ENCODE measurements around the gene BLID.

Gene BLID

DNA sequence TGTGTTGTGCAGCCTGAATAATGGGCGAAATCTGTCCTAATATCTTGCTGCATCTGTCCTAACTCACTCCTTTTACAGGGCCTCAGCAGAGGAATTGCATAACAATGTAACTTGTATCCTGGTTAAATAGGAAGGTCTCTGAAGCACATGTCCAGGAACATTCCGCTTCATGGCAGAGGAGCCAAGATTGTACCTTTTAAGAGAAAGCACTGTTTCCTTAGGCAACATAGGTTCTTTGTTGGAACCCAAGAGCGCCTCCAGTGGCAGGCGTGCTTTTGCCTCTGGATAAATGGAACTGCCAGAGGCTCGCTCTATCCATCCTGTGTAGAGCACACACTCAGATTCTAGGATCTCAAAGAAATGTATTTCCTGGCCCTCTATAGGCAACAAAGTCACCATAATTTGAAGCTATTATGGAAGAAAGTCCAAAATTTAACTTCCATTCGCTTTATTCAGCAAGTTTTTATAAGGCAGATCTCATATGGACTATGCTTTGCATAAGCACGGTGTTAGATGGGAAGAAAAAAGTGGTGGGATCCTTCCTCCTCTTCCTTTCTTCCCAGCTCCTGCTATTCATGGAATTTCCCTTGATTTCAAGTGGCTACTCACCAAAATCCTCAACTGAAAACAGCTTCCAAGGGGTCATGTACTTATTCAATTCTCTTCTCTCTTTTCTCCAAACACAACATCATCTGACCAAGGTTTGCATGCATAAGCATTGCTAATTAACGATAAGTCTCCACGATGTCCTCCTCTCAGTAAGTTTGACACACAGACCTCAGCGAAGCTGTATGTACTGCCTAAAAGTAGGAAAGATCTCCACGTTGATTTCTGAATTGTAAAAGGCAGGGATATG, at the start of gene BLID:
Gene BLID (minus strand): TSS at position 692 of the 856 bp plus-strand sequence. CDS start 293 bp downstream, at position 399.
- TF ChIP-seq, protein P1, sequence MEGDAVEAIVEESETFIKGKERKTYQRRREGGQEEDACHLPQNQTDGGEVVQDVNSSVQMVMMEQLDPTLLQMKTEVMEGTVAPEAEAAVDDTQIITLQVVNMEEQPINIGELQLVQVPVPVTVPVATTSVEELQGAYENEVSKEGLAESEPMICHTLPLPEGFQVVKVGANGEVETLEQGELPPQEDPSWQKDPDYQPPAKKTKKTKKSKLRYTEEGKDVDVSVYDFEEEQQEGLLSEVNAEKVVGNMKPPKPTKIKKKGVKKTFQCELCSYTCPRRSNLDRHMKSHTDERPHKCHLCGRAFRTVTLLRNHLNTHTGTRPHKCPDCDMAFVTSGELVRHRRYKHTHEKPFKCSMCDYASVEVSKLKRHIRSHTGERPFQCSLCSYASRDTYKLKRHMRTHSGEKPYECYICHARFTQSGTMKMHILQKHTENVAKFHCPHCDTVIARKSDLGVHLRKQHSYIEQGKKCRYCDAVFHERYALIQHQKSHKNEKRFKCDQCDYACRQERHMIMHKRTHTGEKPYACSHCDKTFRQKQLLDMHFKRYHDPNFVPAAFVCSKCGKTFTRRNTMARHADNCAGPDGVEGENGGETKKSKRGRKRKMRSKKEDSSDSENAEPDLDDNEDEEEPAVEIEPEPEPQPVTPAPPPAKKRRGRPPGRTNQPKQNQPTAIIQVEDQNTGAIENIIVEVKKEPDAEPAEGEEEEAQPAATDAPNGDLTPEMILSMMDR (IDR thresholded peaks at IDR 0.05; ENCODE audit: poor library complexity, severe bottlenecking) = peak; percentile 18
- Histone ChIP-seq H3K9me3 (ENCODE audit: severe bottlenecking) (no peaks in the 10 kb centered on the region), H3K27me3 (ENCODE audit: insufficient read depth, poor library complexity, severe bottlenecking) (no peaks in the 10 kb centered on the region), H3K4me3 (ENCODE audit: severe bottlenecking) (no peak within 1 kb of the TSS), H3K4me1 (ENCODE audit: insufficient read depth, poor library complexity, severe bottlenecking) (no peaks in the 10 kb centered on the region), H3K36me3 (ENCODE audit: low read depth) (peaks cover 92% of the 10 kb centered on the region), H3K27ac (ENCODE audit: poor library complexity, severe bottlenecking) (no peak within 1 kb of the TSS)
- DNase-seq (ENCODE audit: low spot score) (no peak), ATAC-seq (ENCODE audit: low read depth) (no peak)

DNA sequence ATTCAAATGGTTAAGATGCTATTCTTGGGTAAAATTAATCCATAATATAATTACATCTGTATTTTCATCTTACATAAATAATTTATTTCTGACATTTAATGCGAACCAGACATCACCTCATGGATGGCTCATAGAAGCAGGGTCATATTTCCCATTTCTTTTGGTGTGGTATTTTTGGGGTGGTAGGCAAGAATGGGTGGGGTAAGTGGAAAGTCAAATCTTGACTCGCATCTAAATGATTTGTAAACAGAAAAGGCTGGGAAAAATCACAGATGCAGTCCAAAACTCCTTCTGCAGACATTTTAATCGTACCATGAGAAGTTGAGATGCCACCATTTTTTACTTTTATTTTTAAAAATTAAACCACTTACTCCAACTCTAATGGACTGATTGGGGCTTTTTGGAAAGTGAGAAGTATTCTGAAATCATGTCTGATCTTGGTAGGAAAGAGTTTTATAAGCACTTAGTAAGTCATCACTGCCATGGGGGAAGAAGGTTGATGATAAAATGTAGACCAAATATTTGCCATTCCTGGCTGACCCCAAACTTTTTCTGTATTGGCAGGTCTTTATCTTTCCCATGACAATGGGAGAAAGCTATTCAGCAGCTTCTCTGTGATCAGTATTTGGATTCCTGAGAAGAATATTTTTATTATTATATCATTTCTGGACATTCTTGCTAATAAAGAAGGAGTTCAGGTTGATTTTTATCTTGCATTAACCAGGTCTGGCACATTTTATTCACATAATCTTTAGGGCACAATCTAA, 47.2 kb upstream of the BLID start:
- Histone ChIP-seq H3K27ac (ENCODE audit: poor library complexity, severe bottlenecking) (peak overlapping the region; percentile 99), H3K9me3 (ENCODE audit: severe bottlenecking) (no peaks in the 10 kb centered on the region), H3K4me1 (ENCODE audit: insufficient read depth, poor library complexity, severe bottlenecking) (peaks cover 92% of the 10 kb centered on the region), H3K27me3 (ENCODE audit: insufficient read depth, poor library complexity, severe bottlenecking) (no peaks in the 10 kb centered on the region), H3K36me3 (ENCODE audit: low read depth) (peaks cover 84% of the 10 kb centered on the region), H3K4me3 (ENCODE audit: severe bottlenecking) (no peak overlapping the region)
- TF ChIP-seq, protein P1 (IDR thresholded peaks at IDR 0.05; ENCODE audit: poor library complexity, severe bottlenecking) = no peak
- no peak for DNase-seq (ENCODE audit: low spot score)
- ATAC-seq (ENCODE audit: low read depth) = no peak

- peaks cover 88% of the 10 kb centered on the region for H3K4me1 ChIP-seq (ENCODE audit: insufficient read depth, poor library complexity, severe bottlenecking)
- H3K9me3 ChIP-seq (ENCODE audit: severe bottlenecking) = no peaks in the 10 kb centered on the region
- H3K36me3 ChIP-seq (ENCODE audit: low read depth) = peaks cover 80% of the 10 kb centered on the region
- no peaks in the 10 kb centered on the region for H3K27me3 ChIP-seq (ENCODE audit: insufficient read depth, poor library complexity, severe bottlenecking)
- TF ChIP-seq, protein P1 (IDR thresholded peaks at IDR 0.05; ENCODE audit: poor library complexity, severe bottlenecking) = no peak
- H3K4me3 ChIP-seq (ENCODE audit: severe bottlenecking) = no peak overlapping the region
- ATAC-seq (ENCODE audit: low read depth) (peak; percentile 70), DNase-seq (ENCODE audit: low spot score) (no peak)
- H3K27ac ChIP-seq (ENCODE audit: poor library complexity, severe bottlenecking) = peak overlapping the region; percentile 99
Observed at GRCh38 chr11:122162095-122162494, 46.1 kb upstream of the BLID start.

GRCh38 chr11:122160841-122161590, 45.0 kb upstream of the BLID start:
- DNase-seq (ENCODE audit: low spot score) (no peak), ATAC-seq (ENCODE audit: low read depth) (no peak)
- TF ChIP-seq, protein P1 (IDR thresholded peaks at IDR 0.05; ENCODE audit: poor library complexity, severe bottlenecking) = no peak
- Histone ChIP-seq H3K4me1 (ENCODE audit: insufficient read depth, poor library complexity, severe bottlenecking) (peaks cover 82% of the 10 kb centered on the region), H3K27me3 (ENCODE audit: insufficient read depth, poor library complexity, severe bottlenecking) (no peaks in the 10 kb centered on the region), H3K36me3 (ENCODE audit: low read depth) (peaks cover 83% of the 10 kb centered on the region), H3K9me3 (ENCODE audit: severe bottlenecking) (no peaks in the 10 kb centered on the region), H3K27ac (ENCODE audit: poor library complexity, severe bottlenecking) (peak overlapping the region; percentile 99), H3K4me3 (ENCODE audit: severe bottlenecking) (no peak overlapping the region)
